SK-N-DZ (cell line): ENCODE results near the gene ADNP.

Experiments used
- DNase-seq: peaks from one replicate; pipeline ENCODE4 v3.0.0-alpha.2; 2015; ENCODE audit warnings: low spot score
- small RNA-seq, 2 experiments: library from RNA; depleted of rRNA; stranded (forward); fragments of <200 nt; gene quantifications; one replicate each; pipeline ENCODE3, GENCODE V24; 2014

ADNP gene

GRCh38 chr20:50850721-50851286 lies 80.4 kb downstream of the ADNP start:
- no peak for DNase-seq

DNA sequence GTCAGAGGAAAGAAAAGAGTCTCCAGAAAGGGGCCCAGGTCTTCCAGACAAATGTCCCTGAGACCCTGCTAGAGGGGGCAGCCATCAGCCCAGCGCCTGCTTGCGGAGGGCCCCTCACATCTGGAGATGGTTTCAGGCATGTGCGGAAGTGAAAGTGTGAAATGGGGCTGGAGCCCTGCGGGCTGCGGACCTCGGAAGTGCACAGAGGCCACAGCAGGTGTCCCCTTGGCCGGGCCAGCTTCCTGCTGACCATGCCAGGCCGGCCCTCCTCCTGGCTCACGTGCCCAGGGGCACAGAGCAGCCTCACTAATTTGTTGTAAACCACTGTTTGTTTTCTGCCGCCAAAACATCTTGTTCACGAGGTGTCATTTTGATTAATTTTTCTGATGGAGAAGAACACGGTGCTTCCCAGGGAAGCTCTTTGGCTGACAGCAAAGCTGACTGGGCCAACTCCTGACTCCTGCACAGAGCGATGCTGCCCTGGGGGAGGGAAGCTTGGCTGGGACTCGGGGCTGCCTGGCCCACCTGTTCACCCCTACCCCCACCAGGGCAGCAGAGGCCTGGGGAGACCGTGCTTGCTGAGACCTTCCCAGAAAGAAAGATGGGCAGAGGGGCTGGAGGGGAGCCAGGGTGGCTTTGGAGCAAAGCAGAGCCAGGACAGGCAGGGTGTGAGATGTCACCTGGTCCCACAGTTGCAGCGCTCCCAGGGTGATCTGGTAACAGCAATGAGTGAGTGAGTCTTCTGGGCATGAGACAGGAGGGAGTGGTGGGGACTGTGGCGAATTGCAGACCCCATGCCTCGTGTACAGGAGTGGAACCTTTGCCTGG lies 82.2 kb downstream of the ADNP start:
- DNase-seq, result no peak

DNA sequence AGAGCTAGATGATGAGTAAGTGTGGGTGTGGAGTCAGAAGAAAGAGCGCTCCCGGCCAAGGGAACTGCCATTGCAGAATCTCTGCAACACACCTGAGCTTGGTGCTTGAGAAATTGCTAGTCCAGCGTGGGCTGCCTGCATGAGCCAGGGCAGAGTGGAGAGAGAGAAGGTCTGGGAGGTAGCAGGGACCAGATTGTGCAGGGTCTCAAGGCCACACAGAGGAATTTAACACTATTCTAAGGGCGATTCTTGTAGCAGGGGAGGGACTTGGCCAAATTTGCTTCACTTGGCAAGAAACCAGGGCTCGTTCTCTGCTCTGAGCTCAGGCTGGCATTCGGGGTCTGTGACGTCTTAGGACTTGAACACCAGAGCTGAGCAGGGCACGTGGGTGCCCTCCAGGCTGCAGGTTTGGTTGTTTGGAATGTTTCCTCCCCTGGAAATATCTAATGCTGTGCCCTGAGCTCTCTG lies 82.9 kb downstream of the ADNP start:
- DNase-seq, result no peak

DNA sequence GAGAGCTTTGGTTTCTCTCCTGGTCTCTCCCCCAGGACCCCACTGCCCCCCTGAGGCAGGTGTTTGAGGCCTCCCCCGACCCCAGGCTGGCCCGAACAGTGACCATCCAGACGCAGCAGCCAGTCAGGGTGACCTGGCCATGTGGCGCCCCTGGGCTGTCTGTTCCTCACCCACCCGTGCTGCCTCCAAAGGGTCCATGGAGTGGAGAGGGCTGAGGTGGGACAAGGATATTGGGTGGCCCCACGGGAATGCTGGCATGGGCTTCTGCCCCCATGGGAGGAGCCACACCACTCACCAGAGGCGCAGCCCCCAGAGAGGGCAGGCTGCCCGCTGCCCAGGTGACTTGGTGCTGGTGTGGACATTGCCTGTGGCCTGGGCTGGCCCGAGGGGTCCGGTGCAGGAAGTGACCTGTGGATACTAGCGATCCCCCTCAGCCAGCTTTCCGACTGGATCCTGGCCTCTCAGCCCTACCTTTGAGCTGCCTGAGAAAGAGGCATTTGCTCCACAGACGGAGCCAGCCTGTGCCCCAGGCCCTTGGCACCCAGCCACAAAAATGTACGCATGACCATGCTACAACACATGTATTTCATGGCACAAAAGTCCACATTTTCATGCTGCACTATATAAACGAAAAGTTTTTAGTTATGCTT lies 85.5 kb downstream of the ADNP start:
- no peak for DNase-seq

GRCh38 chr20:50844430-50845100 lies 86.7 kb downstream of the ADNP start:
- no peak for DNase-seq

- DNase-seq, result no peak
These were observed 87.6 kb downstream of the ADNP start for GRCh38 chr20:50843331-50844276.

- no peak for DNase-seq
These were observed 88.4 kb downstream of the ADNP start for GRCh38 chr20:50842821-50843220.

Small RNA genes lying within 50 kb of the gene (small RNA-seq; reads per million reads assigned to genes)
- 0 reads per million in 2 experiments for gene TMSB4XP6
